H9 (cell line): ENCODE data around the gene ELAVL4. TPM values are rescaled to one million over a fixed set of nuclear protein-coding genes. Genes with fewer than 3 reads are reported as not detected.

Source experiments
- DNase-seq: peaks from one replicate; pipeline ENCODE4 v3.0.0-alpha.2; 2017
- H2AFZ ChIP-seq: one replicate; pipeline ENCODE4 v1.6.1; 2013; ENCODE audit warnings: mild to moderate bottlenecking, low read length, control low read depth, moderate library complexity
- H2AK5ac ChIP-seq: 2 replicates; pipeline ENCODE4 v1.6.1; 2013; ENCODE audit warnings: low read length, control low read depth, mixed read lengths; ENCODE audit not compliant: insufficient read length
- H2BK120ac ChIP-seq: one replicate; pipeline ENCODE4 v1.6.1; 2013; ENCODE audit warnings: low read depth, mild to moderate bottlenecking, low read length, control low read depth, inconsistent platforms; ENCODE audit not compliant: poor library complexity, severe bottlenecking
- H2BK12ac ChIP-seq: 2 replicates; pipeline ENCODE4 v1.6.1; 2013; ENCODE audit warnings: low read length, control low read depth, mixed read lengths, low read depth; ENCODE audit not compliant: insufficient read length
- H2BK15ac ChIP-seq: 2 replicates; pipeline ENCODE4 v1.6.1; 2013; ENCODE audit warnings: low read depth, low read length, control low read depth
- H2BK20ac ChIP-seq: one replicate; pipeline ENCODE4 v1.6.1; 2013; ENCODE audit warnings: low read depth, mild to moderate bottlenecking, low read length, control low read depth, inconsistent platforms; ENCODE audit not compliant: poor library complexity, severe bottlenecking
- H2BK5ac ChIP-seq: 2 replicates; pipeline ENCODE4 v1.6.1; 2013; ENCODE audit warnings: low read length, control low read depth, mixed read lengths; ENCODE audit not compliant: insufficient read length
- H3K14ac ChIP-seq: 2 replicates; pipeline ENCODE4 v1.6.1; 2013; ENCODE audit warnings: low read length, control low read depth; ENCODE audit not compliant: insufficient read depth
- H3K18ac ChIP-seq: 2 replicates; pipeline ENCODE4 v1.6.1; 2013; ENCODE audit warnings: low read depth, mild to moderate bottlenecking, mixed read lengths, low read length, control low read depth; ENCODE audit not compliant: insufficient read length
- H3K23ac ChIP-seq: 2 replicates; pipeline ENCODE4 v1.6.1; 2013; ENCODE audit warnings: low read length, control low read depth, mixed read lengths, low read depth; ENCODE audit not compliant: insufficient read length
- H3K23me2 ChIP-seq: 2 replicates; pipeline ENCODE4 v1.6.1; 2013; ENCODE audit warnings: low read depth, mild to moderate bottlenecking, mixed read lengths, low read length, control low read depth; ENCODE audit not compliant: insufficient read length, poor library complexity, severe bottlenecking
- H3K27ac ChIP-seq: 2 replicates; pipeline ENCODE4 v1.5.1; 2013; ENCODE audit warnings: low read length, control low read depth, mixed read lengths, low read depth; ENCODE audit not compliant: insufficient read length
- H3K27me3 ChIP-seq: 2 replicates; pipeline ENCODE4 v1.6.1; 2013; ENCODE audit warnings: low read length, control low read depth, inconsistent platforms; ENCODE audit not compliant: insufficient read depth
- H3K4ac ChIP-seq: 2 replicates; pipeline ENCODE4 v1.6.1; 2013; ENCODE audit warnings: low read depth, mild to moderate bottlenecking, control low read depth, inconsistent platforms, low read length, moderate library complexity
- H3K4me1 ChIP-seq: 2 replicates; pipeline ENCODE4 v1.6.1; 2013; ENCODE audit warnings: low read length, control low read depth, inconsistent platforms; ENCODE audit not compliant: insufficient read depth
- H3K4me2 ChIP-seq: 2 replicates; pipeline ENCODE4 v1.6.1; 2013; ENCODE audit warnings: low read length, control low read depth, mixed read lengths; ENCODE audit not compliant: insufficient read length, insufficient read depth
- H3K56ac ChIP-seq: 2 replicates; pipeline ENCODE4 v1.6.1; 2013; ENCODE audit warnings: low read depth, mild to moderate bottlenecking, mixed read lengths, low read length, control low read depth; ENCODE audit not compliant: insufficient read length
- H3K79me1 ChIP-seq: 2 replicates; pipeline ENCODE4 v1.6.1; 2013; ENCODE audit warnings: low read depth, mild to moderate bottlenecking, moderate library complexity, low read length, control low read depth, inconsistent platforms; ENCODE audit not compliant: insufficient read depth, poor library complexity, severe bottlenecking
- H3K79me2 ChIP-seq: 2 replicates; pipeline ENCODE4 v1.6.1; 2013; ENCODE audit warnings: low read length, control low read depth, inconsistent platforms; ENCODE audit not compliant: insufficient read depth
- H3K9ac ChIP-seq: 2 replicates; pipeline ENCODE4 v1.6.1; 2013; ENCODE audit warnings: low read length, control low read depth, mixed read lengths; ENCODE audit not compliant: insufficient read length; ENCODE audit errors: extremely low read depth
- H3K9me3 ChIP-seq: one replicate; pipeline ENCODE4 v1.6.1; 2013; ENCODE audit warnings: low read depth, low read length, inconsistent platforms; ENCODE audit not compliant: control insufficient read depth
- H3T11ph ChIP-seq: one replicate; pipeline ENCODE4 v1.6.1; 2013; ENCODE audit warnings: mild to moderate bottlenecking, low read length, control low read depth, inconsistent platforms
- H4K20me1 ChIP-seq: one replicate; pipeline ENCODE4 v1.6.1; 2013; ENCODE audit not compliant: control insufficient read depth, insufficient read length, insufficient read depth
- H4K5ac ChIP-seq: 2 replicates; pipeline ENCODE4 v1.6.1; 2013; ENCODE audit warnings: low read depth, mild to moderate bottlenecking, mixed read lengths, low read length, control low read depth; ENCODE audit not compliant: insufficient read length
- H4K8ac ChIP-seq: replicated peaks from 2 replicates; pipeline ENCODE4 v1.6.1; 2013; ENCODE audit warnings: low read length, control low read depth, mixed read lengths, low read depth; ENCODE audit not compliant: insufficient read length
- H4K91ac ChIP-seq: 2 replicates; pipeline ENCODE4 v1.6.1; 2013; ENCODE audit warnings: low read depth, mild to moderate bottlenecking, moderate library complexity, mixed read lengths, low read length, control low read depth; ENCODE audit not compliant: insufficient read length
- H3K27ac Mint-ChIP-seq, 3 experiments: 2 replicates in 2 of 3; 3 replicates in 1 of 3; pipeline ENCODE4 v1.8.0; 2020 to 2021; ENCODE audit warnings: mixed read lengths in 3 of 3, mild to moderate bottlenecking in 1 of 3, moderate library complexity in 1 of 3
- H3K27me3 Mint-ChIP-seq: 2 replicates; pipeline ENCODE4 v1.8.0; 2021; ENCODE audit warnings: low read depth, mild to moderate bottlenecking, moderate library complexity, mixed read lengths
- H3K36me3 Mint-ChIP-seq, 3 experiments: 2 replicates in 2 of 3; 3 replicates in 1 of 3; pipeline ENCODE4 v1.8.0; 2020 to 2021; ENCODE audit warnings: low read depth in 3 of 3, mixed read lengths in 3 of 3; ENCODE audit not compliant: insufficient read depth in 1 of 3
- H3K4me1 Mint-ChIP-seq, 2 experiments: 2 replicates each; pipeline ENCODE4 v1.8.0; 2020; ENCODE audit warnings: mixed read lengths in 2 of 2
- H3K4me3 Mint-ChIP-seq, 2 experiments: 2 replicates in 1 of 2; 3 replicates in 1 of 2; pipeline ENCODE4 v1.8.0; 2020 to 2021; ENCODE audit warnings: mild to moderate bottlenecking in 2 of 2, mixed read lengths in 2 of 2, moderate library complexity in 1 of 2
- H3K9me3 Mint-ChIP-seq, 2 experiments: 2 replicates in 1 of 2; 3 replicates in 1 of 2; pipeline ENCODE4 v1.8.0; 2020; ENCODE audit warnings: mild to moderate bottlenecking in 2 of 2, mixed read lengths in 2 of 2, moderate library complexity in 1 of 2
- CTCF ChIP-seq: fragments of 200-600 bp; sonication (generic); conservative IDR thresholded peaks from 3 replicates; pipeline ENCODE4 v1.8.0; 2021; ENCODE audit warnings: antibody characterized with exemption, mild to moderate bottlenecking
- WGBS: extraction: QIAGEN DNeasy Blood & Tissue Kit; methylation state at CpG from one replicate; pipeline ENCODE4 v1.1.7; 2013; ENCODE audit warnings: missing lambda C conversion rate, low lambda C conversion rate, mixed read lengths; ENCODE audit not compliant: insufficient read length; ENCODE audit errors: extremely low coverage; 5-methylcytosine and 5-hydroxymethylcytosine counted together
- total RNA-seq: library from RNA; stranded (reverse); gene quantifications from 2 replicates; pipeline ENCODE4 v1.2.1, GENCODE V29; 2021

ELAVL4 gene
- total RNA-seq, 1 experiment from 2014 or later, result not detected

- H3K56ac ChIP-seq, result no peak overlapping the region
- H2BK12ac ChIP-seq, result no peak overlapping the region
- H4K8ac ChIP-seq, result no peak overlapping the region
- H2AK5ac ChIP-seq, result no peak overlapping the region
- TF ChIP-seq CTCF, result no peak
- no peak overlapping the region for H2BK120ac ChIP-seq
- H3K4me1 ChIP-seq, result no peaks in the 10 kb centered on the region
- H2BK20ac ChIP-seq, result no peak overlapping the region
- H3K79me2 ChIP-seq, result no peaks in the 10 kb centered on the region
- no peaks in the 10 kb centered on the region for H3K79me1 ChIP-seq
- H3K27me3 ChIP-seq, result no peaks in the 10 kb centered on the region
- Mint-ChIP-seq H3K36me3 (peaks cover 0 to 12% (median 8%) of the 10 kb centered on the region in 3 experiments; a peak in 3 of 7 replicates), H3K9me3 (peaks cover 17 to 90% of the 10 kb centered on the region in 2 experiments), H3K4me1 (no peaks in the 10 kb centered on the region), H3K27me3 (no peaks in the 10 kb centered on the region; the same call in 1 of the 2 replicates), H3K4me3 (no peak overlapping the region), H3K27ac (no peak overlapping the region)
- no peak overlapping the region for H2BK15ac ChIP-seq
- H2BK5ac ChIP-seq, result no peak overlapping the region
- no peak overlapping the region for H3K18ac ChIP-seq
- H2AFZ ChIP-seq, result no peak overlapping the region
- no peak overlapping the region for H3K4me2 ChIP-seq
- no peak for DNase-seq
- H3K23me2 ChIP-seq, result no peaks in the 10 kb centered on the region
- H3K27ac ChIP-seq, result no peak overlapping the region
- H3K23ac ChIP-seq, result no peak overlapping the region
- WGBS, result no CpG with 5 or more reads among the region's 1 CpG
- H4K91ac ChIP-seq, result no peak overlapping the region
- no peak overlapping the region for H3K4ac ChIP-seq
- no peak overlapping the region for H3K14ac ChIP-seq
- no peak overlapping the region for H3T11ph ChIP-seq
- H3K9me3 ChIP-seq, result peaks cover 4% of the 10 kb centered on the region
- H4K20me1 ChIP-seq, result no peaks in the 10 kb centered on the region
- H4K5ac ChIP-seq, result no peak overlapping the region
- no peak overlapping the region for H3K9ac ChIP-seq
Measured at GRCh38 chr1:50077273-50077672, 31.4 kb upstream of the ELAVL4 start.
